CD8-positive, alpha-beta memory T cell (primary cell): ENCODE measurements around the gene USP51. TPM values are rescaled to one million over a fixed set of nuclear protein-coding genes. Genes with fewer than 3 reads are reported as not detected.
"Not testable (repeated sequence)": the region's sequence is repeated elsewhere in the genome, so short reads cannot be mapped to it uniquely, and the experiment has no call there.

Source experiments
- CTCF ChIA-PET: fragments of 350-600 bp; sonication (Branson Sonifier 250); formaldehyde crosslinking; loops from one replicate; lab custom pipeline; 2021; ENCODE audit warnings: antibody characterized with exemption; lab: Charles Lee
- POLR2A ChIA-PET: fragments of 350-600 bp; sonication (Branson Sonifier 250); formaldehyde crosslinking; loops from one replicate; lab custom pipeline; 2021; ENCODE audit warnings: antibody characterized with exemption; lab: Charles Lee
- DNase-seq, 5 donors: peaks; one replicate each; pipeline versions ENCODE4 v3.0.0 to v3.0.0-alpha.2; 2020 to 2022; ENCODE audit warnings: mixed read lengths in 1 of 5
- H3K27ac ChIP-seq: one replicate; pipeline ENCODE4 v1.7.0; 2013; ENCODE audit warnings: low read depth, mild to moderate bottlenecking, low read length, moderate library complexity
- H3K27me3 ChIP-seq: 2 replicates; pipeline ENCODE4 v1.7.0; 2013; ENCODE audit warnings: low read length, mild to moderate bottlenecking; ENCODE audit not compliant: insufficient read depth, poor library complexity, severe bottlenecking
- H3K36me3 ChIP-seq: 2 replicates; pipeline ENCODE4 v1.7.0; 2013; ENCODE audit warnings: mild to moderate bottlenecking, low read length, moderate library complexity; ENCODE audit not compliant: insufficient read depth
- H3K4me1 ChIP-seq: 2 replicates; pipeline ENCODE4 v1.7.0; 2013; ENCODE audit warnings: mild to moderate bottlenecking, low read length, moderate library complexity; ENCODE audit not compliant: insufficient read depth
- H3K4me3 ChIP-seq: 2 replicates; pipeline ENCODE4 v1.7.0; 2013; ENCODE audit warnings: mild to moderate bottlenecking, low read length
- H3K9me3 ChIP-seq: 2 replicates; pipeline ENCODE4 v1.7.0; 2013; ENCODE audit warnings: mild to moderate bottlenecking, low read length
- H3K27ac Mint-ChIP-seq, 8 donors: one replicate each; pipeline ENCODE4 v1.8.0; 2020 to 2021; ENCODE audit warnings: mixed read lengths in 8 of 8, mild to moderate bottlenecking in 6 of 8, inconsistent platforms in 3 of 8, moderate library complexity in 3 of 8
- H3K27me3 Mint-ChIP-seq, 2 donors: one replicate each; pipeline ENCODE4 v1.8.0; 2020 to 2021; ENCODE audit warnings: mixed read lengths in 2 of 2, mild to moderate bottlenecking in 1 of 2, moderate library complexity in 1 of 2
- H3K36me3 Mint-ChIP-seq, 3 donors: one replicate each; pipeline ENCODE4 v1.8.0; 2020 to 2021; ENCODE audit warnings: mixed read lengths in 3 of 3, inconsistent platforms in 1 of 3, mild to moderate bottlenecking in 1 of 3
- H3K4me1 Mint-ChIP-seq, 3 donors: one replicate each; pipeline ENCODE4 v1.8.0; 2020 to 2021; ENCODE audit warnings: mixed read lengths in 3 of 3, inconsistent platforms in 1 of 3, mild to moderate bottlenecking in 1 of 3
- H3K4me3 Mint-ChIP-seq, 7 donors: one replicate each; pipeline ENCODE4 v1.8.0; 2020 to 2021; ENCODE audit warnings: mixed read lengths in 7 of 7, mild to moderate bottlenecking in 6 of 7, moderate library complexity in 4 of 7, inconsistent platforms in 2 of 7
- H3K9me3 Mint-ChIP-seq, 5 donors: one replicate each; pipeline ENCODE4 v1.8.0; 2020 to 2022; ENCODE audit warnings: mixed read lengths in 5 of 5, mild to moderate bottlenecking in 3 of 5, moderate library complexity in 2 of 5, inconsistent platforms in 1 of 5
- polyA plus RNA-seq: library from polyadenylated mRNA; unstranded; fragments of 300-500 nt; fragmentation: Illumina TruSeq; gene quantifications from one replicate; pipeline ENCODE4 v1.2.3, GENCODE V29; 2021
- total RNA-seq, 2 experiments: library from RNA; stranded (reverse); gene quantifications; one replicate each; pipeline ENCODE4 v1.2.3, GENCODE V29; 2021

USP51 gene
- total RNA-seq, result 1 to 10 TPM in 1 of 2 experiments, under 1 TPM in 1; 0.89 to 1.6 TPM
- polyA plus RNA-seq, result 0.14 TPM

GRCh38 chrX:55489314-55490009 is at the start of gene USP51:
TSS of gene USP51 (minus strand) at chrX:55489848. CDS start at chrX:55488939, 909 bp downstream.
- Histone ChIP-seq H3K9me3 (no peaks in the 10 kb centered on the region), H3K27ac (peak within 1 kb of the TSS; percentile 78), H3K36me3 (no peaks in the 10 kb centered on the region), H3K4me1 (peaks cover 6% of the 10 kb centered on the region), H3K27me3 (no peaks in the 10 kb centered on the region), H3K4me3 (peak within 1 kb of the TSS; percentile 81)
- ChIA-PET CTCF (interaction anchor here (0.7 to 2.4 kb wide), 9 partner anchors 9 to 1239 kb away, joined by 3 to 8 read pairs (median 3); partner anchors contain the start of genes MAGEH1 and RRAGB), POLR2A (interaction anchor here (0.8 to 2.0 kb wide), 6 partner anchors 37 to 1307 kb away, joined by 3 to 20 read pairs (median 8); partner anchors contain the start of genes FAM120C, MAGEH1 and RRAGB)
- peak within 1 kb of the TSS; percentile 85 to 99 (median 96) for H3K27ac Mint-ChIP-seq
- DNase-seq, result peak in 3 of 5 donors; percentile 19 to 46 (median 40)
- H3K36me3 Mint-ChIP-seq, result peaks cover 0 to 9% (median 0%) of the 10 kb centered on the region in 3 donors
- H3K27me3 Mint-ChIP-seq, result peaks cover 0 to 2% of the 10 kb centered on the region in 2 donors
- H3K9me3 Mint-ChIP-seq, result no peaks in the 10 kb centered on the region
- peaks cover 8 to 16% (median 10%) of the 10 kb centered on the region in 3 donors for H3K4me1 Mint-ChIP-seq
- H3K4me3 Mint-ChIP-seq, result peak within 1 kb of the TSS; percentile 93 to 97 (median 93)

GRCh38 chrX:55524487-55524886 is 34.8 kb upstream of the USP51 start:
- Mint-ChIP-seq H3K4me3 (no peak overlapping the region), H3K27me3 (peaks cover 2 to 18% of the 10 kb centered on the region in 2 donors), H3K27ac (no peak overlapping the region), H3K36me3 (no peaks in the 10 kb centered on the region), H3K9me3 (no peaks in the 10 kb centered on the region), H3K4me1 (no peaks in the 10 kb centered on the region)
- DNase-seq, result no peak
- Histone ChIP-seq H3K9me3 (no peaks in the 10 kb centered on the region), H3K27ac (no peak overlapping the region), H3K4me3 (no peak overlapping the region), H3K27me3 (no peaks in the 10 kb centered on the region), H3K4me1 (no peaks in the 10 kb centered on the region), H3K36me3 (no peaks in the 10 kb centered on the region)
- POLR2A ChIA-PET, result no interaction called here
- CTCF ChIA-PET, result no interaction called here

GRCh38 chrX:55523356-55523755 is 33.7 kb upstream of the USP51 start:
- Histone ChIP-seq H3K27ac (no peak overlapping the region), H3K4me1 (no peaks in the 10 kb centered on the region), H3K27me3 (no peaks in the 10 kb centered on the region), H3K36me3 (no peaks in the 10 kb centered on the region), H3K9me3 (no peaks in the 10 kb centered on the region), H3K4me3 (no peak overlapping the region)
- H3K36me3 Mint-ChIP-seq, result no peaks in the 10 kb centered on the region
- no peaks in the 10 kb centered on the region for H3K4me1 Mint-ChIP-seq
- DNase-seq, result no peak
- no peak overlapping the region for H3K27ac Mint-ChIP-seq
- peaks cover 3 to 18% of the 10 kb centered on the region in 2 donors for H3K27me3 Mint-ChIP-seq
- ChIA-PET CTCF (no interaction called here), POLR2A (no interaction called here)
- no peaks in the 10 kb centered on the region for H3K9me3 Mint-ChIP-seq
- no peak overlapping the region for H3K4me3 Mint-ChIP-seq

- ChIA-PET POLR2A (no interaction called here), CTCF (no interaction called here)
- H3K27me3 ChIP-seq, result no peaks in the 10 kb centered on the region
- H3K27me3 Mint-ChIP-seq, result peaks cover 3 to 17% of the 10 kb centered on the region in 2 donors
- H3K4me1 ChIP-seq, result no peaks in the 10 kb centered on the region
- H3K36me3 Mint-ChIP-seq, result no peaks in the 10 kb centered on the region
- no peak overlapping the region for H3K4me3 ChIP-seq
- H3K9me3 Mint-ChIP-seq, result no peaks in the 10 kb centered on the region
- H3K36me3 ChIP-seq, result no peaks in the 10 kb centered on the region
- peak overlapping the region in 1 of 7 donors; percentile 29 for H3K4me3 Mint-ChIP-seq
- H3K9me3 ChIP-seq, result no peaks in the 10 kb centered on the region
- H3K27ac Mint-ChIP-seq, result no peak overlapping the region
- DNase-seq, result no peak
- no peak overlapping the region for H3K27ac ChIP-seq
- H3K4me1 Mint-ChIP-seq, result no peaks in the 10 kb centered on the region
Measured at GRCh38 chrX:55522596-55523276, 33.1 kb upstream of the USP51 start.

- Mint-ChIP-seq H3K36me3 (no peaks in the 10 kb centered on the region), H3K4me3 (no peak overlapping the region), H3K9me3 (no peaks in the 10 kb centered on the region), H3K27me3 (peaks cover 3 to 9% of the 10 kb centered on the region in 2 donors), H3K27ac (no peak overlapping the region), H3K4me1 (no peaks in the 10 kb centered on the region)
- H3K4me1 ChIP-seq, result no peaks in the 10 kb centered on the region
- no peaks in the 10 kb centered on the region for H3K27me3 ChIP-seq
- no peaks in the 10 kb centered on the region for H3K36me3 ChIP-seq
- POLR2A ChIA-PET, result no interaction called here
- no peak overlapping the region for H3K4me3 ChIP-seq
- DNase-seq, result no peak
- H3K9me3 ChIP-seq, result no peaks in the 10 kb centered on the region
- CTCF ChIA-PET, result no interaction called here
- no peak overlapping the region for H3K27ac ChIP-seq
Measured at GRCh38 chrX:55521687-55522086, 32.0 kb upstream of the USP51 start.

GRCh38 chrX:55516794-55517481 is 27.3 kb upstream of the USP51 start:
- H3K27me3 Mint-ChIP-seq, H3K4me1 Mint-ChIP-seq, H3K9me3 ChIP-seq, H3K36me3 Mint-ChIP-seq, H3K27ac ChIP-seq, CTCF ChIA-PET, H3K4me3 ChIP-seq, H3K9me3 Mint-ChIP-seq, POLR2A ChIA-PET, H3K27me3 ChIP-seq, H3K27ac Mint-ChIP-seq, H3K36me3 ChIP-seq, DNase-seq, H3K4me1 ChIP-seq, H3K4me3 Mint-ChIP-seq: not testable (repeated sequence)

- H3K27ac ChIP-seq, DNase-seq, H3K9me3 Mint-ChIP-seq, POLR2A ChIA-PET, H3K27me3 Mint-ChIP-seq, H3K36me3 ChIP-seq, H3K4me1 ChIP-seq, H3K4me3 Mint-ChIP-seq, CTCF ChIA-PET, H3K27me3 ChIP-seq, H3K27ac Mint-ChIP-seq, H3K4me1 Mint-ChIP-seq, H3K4me3 ChIP-seq, H3K36me3 Mint-ChIP-seq, H3K9me3 ChIP-seq: not testable (repeated sequence)
Measured at GRCh38 chrX:55513045-55513737, 23.5 kb upstream of the USP51 start.
